H9 (cell line): ENCODE data around the gene NXN. TPM values are rescaled to one million over a fixed set of nuclear protein-coding genes. Genes with fewer than 3 reads are reported as not detected.

Experiments used
- DNase-seq: peaks from one replicate; pipeline ENCODE4 v3.0.0-alpha.2; 2017
- H2AFZ ChIP-seq: one replicate; pipeline ENCODE4 v1.6.1; 2013; ENCODE audit warnings: mild to moderate bottlenecking, low read length, control low read depth, moderate library complexity
- H2AK5ac ChIP-seq: 2 replicates; pipeline ENCODE4 v1.6.1; 2013; ENCODE audit warnings: low read length, control low read depth, mixed read lengths; ENCODE audit not compliant: insufficient read length
- H2BK120ac ChIP-seq: one replicate; pipeline ENCODE4 v1.6.1; 2013; ENCODE audit warnings: low read depth, mild to moderate bottlenecking, low read length, control low read depth, inconsistent platforms; ENCODE audit not compliant: poor library complexity, severe bottlenecking
- H2BK12ac ChIP-seq: 2 replicates; pipeline ENCODE4 v1.6.1; 2013; ENCODE audit warnings: low read length, control low read depth, mixed read lengths, low read depth; ENCODE audit not compliant: insufficient read length
- H2BK15ac ChIP-seq: 2 replicates; pipeline ENCODE4 v1.6.1; 2013; ENCODE audit warnings: low read depth, low read length, control low read depth
- H2BK20ac ChIP-seq: one replicate; pipeline ENCODE4 v1.6.1; 2013; ENCODE audit warnings: low read depth, mild to moderate bottlenecking, low read length, control low read depth, inconsistent platforms; ENCODE audit not compliant: poor library complexity, severe bottlenecking
- H2BK5ac ChIP-seq: 2 replicates; pipeline ENCODE4 v1.6.1; 2013; ENCODE audit warnings: low read length, control low read depth, mixed read lengths; ENCODE audit not compliant: insufficient read length
- H3K14ac ChIP-seq: 2 replicates; pipeline ENCODE4 v1.6.1; 2013; ENCODE audit warnings: low read length, control low read depth; ENCODE audit not compliant: insufficient read depth
- H3K18ac ChIP-seq: 2 replicates; pipeline ENCODE4 v1.6.1; 2013; ENCODE audit warnings: low read depth, mild to moderate bottlenecking, mixed read lengths, low read length, control low read depth; ENCODE audit not compliant: insufficient read length
- H3K23ac ChIP-seq: 2 replicates; pipeline ENCODE4 v1.6.1; 2013; ENCODE audit warnings: low read length, control low read depth, mixed read lengths, low read depth; ENCODE audit not compliant: insufficient read length
- H3K23me2 ChIP-seq: 2 replicates; pipeline ENCODE4 v1.6.1; 2013; ENCODE audit warnings: low read depth, mild to moderate bottlenecking, mixed read lengths, low read length, control low read depth; ENCODE audit not compliant: insufficient read length, poor library complexity, severe bottlenecking
- H3K27ac ChIP-seq: 2 replicates; pipeline ENCODE4 v1.5.1; 2013; ENCODE audit warnings: low read length, control low read depth, mixed read lengths, low read depth; ENCODE audit not compliant: insufficient read length
- H3K27me3 ChIP-seq: 2 replicates; pipeline ENCODE4 v1.6.1; 2013; ENCODE audit warnings: low read length, control low read depth, inconsistent platforms; ENCODE audit not compliant: insufficient read depth
- H3K4ac ChIP-seq: 2 replicates; pipeline ENCODE4 v1.6.1; 2013; ENCODE audit warnings: low read depth, mild to moderate bottlenecking, control low read depth, inconsistent platforms, low read length, moderate library complexity
- H3K4me1 ChIP-seq: 2 replicates; pipeline ENCODE4 v1.6.1; 2013; ENCODE audit warnings: low read length, control low read depth, inconsistent platforms; ENCODE audit not compliant: insufficient read depth
- H3K4me2 ChIP-seq: 2 replicates; pipeline ENCODE4 v1.6.1; 2013; ENCODE audit warnings: low read length, control low read depth, mixed read lengths; ENCODE audit not compliant: insufficient read length, insufficient read depth
- H3K56ac ChIP-seq: 2 replicates; pipeline ENCODE4 v1.6.1; 2013; ENCODE audit warnings: low read depth, mild to moderate bottlenecking, mixed read lengths, low read length, control low read depth; ENCODE audit not compliant: insufficient read length
- H3K79me1 ChIP-seq: 2 replicates; pipeline ENCODE4 v1.6.1; 2013; ENCODE audit warnings: low read depth, mild to moderate bottlenecking, moderate library complexity, low read length, control low read depth, inconsistent platforms; ENCODE audit not compliant: insufficient read depth, poor library complexity, severe bottlenecking
- H3K79me2 ChIP-seq: 2 replicates; pipeline ENCODE4 v1.6.1; 2013; ENCODE audit warnings: low read length, control low read depth, inconsistent platforms; ENCODE audit not compliant: insufficient read depth
- H3K9ac ChIP-seq: 2 replicates; pipeline ENCODE4 v1.6.1; 2013; ENCODE audit warnings: low read length, control low read depth, mixed read lengths; ENCODE audit not compliant: insufficient read length; ENCODE audit errors: extremely low read depth
- H3K9me3 ChIP-seq: one replicate; pipeline ENCODE4 v1.6.1; 2013; ENCODE audit warnings: low read depth, low read length, inconsistent platforms; ENCODE audit not compliant: control insufficient read depth
- H3T11ph ChIP-seq: one replicate; pipeline ENCODE4 v1.6.1; 2013; ENCODE audit warnings: mild to moderate bottlenecking, low read length, control low read depth, inconsistent platforms
- H4K20me1 ChIP-seq: one replicate; pipeline ENCODE4 v1.6.1; 2013; ENCODE audit not compliant: control insufficient read depth, insufficient read length, insufficient read depth
- H4K5ac ChIP-seq: 2 replicates; pipeline ENCODE4 v1.6.1; 2013; ENCODE audit warnings: low read depth, mild to moderate bottlenecking, mixed read lengths, low read length, control low read depth; ENCODE audit not compliant: insufficient read length
- H4K8ac ChIP-seq: replicated peaks from 2 replicates; pipeline ENCODE4 v1.6.1; 2013; ENCODE audit warnings: low read length, control low read depth, mixed read lengths, low read depth; ENCODE audit not compliant: insufficient read length
- H4K91ac ChIP-seq: 2 replicates; pipeline ENCODE4 v1.6.1; 2013; ENCODE audit warnings: low read depth, mild to moderate bottlenecking, moderate library complexity, mixed read lengths, low read length, control low read depth; ENCODE audit not compliant: insufficient read length
- H3K27ac Mint-ChIP-seq, 3 experiments: 2 replicates in 2 of 3; 3 replicates in 1 of 3; pipeline ENCODE4 v1.8.0; 2020 to 2021; ENCODE audit warnings: mixed read lengths in 3 of 3, mild to moderate bottlenecking in 1 of 3, moderate library complexity in 1 of 3
- H3K27me3 Mint-ChIP-seq: 2 replicates; pipeline ENCODE4 v1.8.0; 2021; ENCODE audit warnings: low read depth, mild to moderate bottlenecking, moderate library complexity, mixed read lengths
- H3K36me3 Mint-ChIP-seq, 3 experiments: 2 replicates in 2 of 3; 3 replicates in 1 of 3; pipeline ENCODE4 v1.8.0; 2020 to 2021; ENCODE audit warnings: low read depth in 3 of 3, mixed read lengths in 3 of 3; ENCODE audit not compliant: insufficient read depth in 1 of 3
- H3K4me1 Mint-ChIP-seq, 2 experiments: 2 replicates each; pipeline ENCODE4 v1.8.0; 2020; ENCODE audit warnings: mixed read lengths in 2 of 2
- H3K4me3 Mint-ChIP-seq, 2 experiments: 2 replicates in 1 of 2; 3 replicates in 1 of 2; pipeline ENCODE4 v1.8.0; 2020 to 2021; ENCODE audit warnings: mild to moderate bottlenecking in 2 of 2, mixed read lengths in 2 of 2, moderate library complexity in 1 of 2
- H3K9me3 Mint-ChIP-seq, 2 experiments: 2 replicates in 1 of 2; 3 replicates in 1 of 2; pipeline ENCODE4 v1.8.0; 2020; ENCODE audit warnings: mild to moderate bottlenecking in 2 of 2, mixed read lengths in 2 of 2, moderate library complexity in 1 of 2
- CTCF ChIP-seq: fragments of 200-600 bp; sonication (generic); conservative IDR thresholded peaks from 3 replicates; pipeline ENCODE4 v1.8.0; 2021; ENCODE audit warnings: antibody characterized with exemption, mild to moderate bottlenecking
- WGBS: extraction: QIAGEN DNeasy Blood & Tissue Kit; methylation state at CpG from one replicate; pipeline ENCODE4 v1.1.7; 2013; ENCODE audit warnings: missing lambda C conversion rate, low lambda C conversion rate, mixed read lengths; ENCODE audit not compliant: insufficient read length; ENCODE audit errors: extremely low coverage; 5-methylcytosine and 5-hydroxymethylcytosine counted together
- total RNA-seq: library from RNA; stranded (reverse); gene quantifications from 2 replicates; pipeline ENCODE4 v1.2.1, GENCODE V29; 2021

Gene NXN
- total RNA-seq, 1 experiment from 2014 or later = 93.6 TPM

- Histone ChIP-seq H2BK120ac (no peak overlapping the region), H3K4ac (no peak overlapping the region), H3K14ac (no peak overlapping the region), H3K23ac (no peak overlapping the region), H3K79me2 (no peaks in the 10 kb centered on the region), H3K27me3 (no peaks in the 10 kb centered on the region), H3T11ph (no peak overlapping the region), H3K56ac (no peak overlapping the region), H3K27ac (no peak overlapping the region), H3K18ac (no peak overlapping the region), H2BK5ac (no peak overlapping the region), H2AK5ac (no peak overlapping the region), H2BK20ac (no peak overlapping the region), H2BK15ac (no peak overlapping the region), H2AFZ (no peak overlapping the region), H4K5ac (no peak overlapping the region), H4K8ac (no peak overlapping the region), H3K9ac (no peak overlapping the region), H3K79me1 (no peaks in the 10 kb centered on the region), H4K91ac (no peak overlapping the region), H3K23me2 (peaks cover 1% of the 10 kb centered on the region), H3K4me2 (no peak overlapping the region), H2BK12ac (no peak overlapping the region), H3K9me3 (no peaks in the 10 kb centered on the region), H3K4me1 (no peaks in the 10 kb centered on the region), H4K20me1 (no peaks in the 10 kb centered on the region)
- TF ChIP-seq CTCF = no peak
- 0 out of 4 replicates have a peak, but pooled peaks cover 0 to 3% of the 10 kb centered on the region in 2 experiments for H3K4me1 Mint-ChIP-seq
- no peaks in the 10 kb centered on the region for H3K9me3 Mint-ChIP-seq
- H3K27me3 Mint-ChIP-seq = peaks cover 10% of the 10 kb centered on the region
- no peak for DNase-seq
- H3K36me3 Mint-ChIP-seq = no peaks in the 10 kb centered on the region
- no peak overlapping the region for H3K4me3 Mint-ChIP-seq
- H3K27ac Mint-ChIP-seq = no peak overlapping the region
- WGBS = no CpG with 5 or more reads among the region's 10 CpGs
Observed at GRCh38 chr17:1026599-1026975, 47.0 kb upstream of the NXN start.
